Stimulated activated naive CD8-positive, alpha-beta T cell treated with anti-CD3 and anti-CD28 coated beads, Interleukin-15, amount 100 ng/mL, for 72 hours (primary cell): ENCODE results near the gene DPH1.

ENCODE experiments used
- ATAC-seq: fragments of 150-1000 bp; cut with Tn5 transposase; 2 replicates; pipeline ENCODE4 v1.10.0; 2021; ENCODE audit warnings: mild to moderate bottlenecking, moderate library complexity
- DNase-seq, 2 donors: peaks; one replicate each; pipeline ENCODE4 v3.0.0; 2021 to 2022
- H3K27ac Mint-ChIP-seq, 2 donors: one replicate each; pipeline ENCODE4 v1.8.0; 2022; ENCODE audit warnings: mild to moderate bottlenecking in 2 of 2, mixed read lengths in 2 of 2, moderate library complexity in 2 of 2
- H3K27me3 Mint-ChIP-seq: one replicate; pipeline ENCODE4 v1.8.0; 2022; ENCODE audit warnings: mixed read lengths
- H3K4me1 Mint-ChIP-seq: one replicate; pipeline ENCODE4 v1.8.0; 2022; ENCODE audit warnings: mild to moderate bottlenecking, mixed read lengths
- H3K4me3 Mint-ChIP-seq, 2 donors: one replicate each; pipeline ENCODE4 v1.8.0; 2022; ENCODE audit warnings: mild to moderate bottlenecking in 2 of 2, mixed read lengths in 2 of 2, moderate library complexity in 1 of 2
- H3K9me3 Mint-ChIP-seq, 2 donors: one replicate each; pipeline ENCODE4 v1.8.0; 2022; ENCODE audit warnings: mixed read lengths in 2 of 2

The DPH1 gene

GRCh38 chr17:2017274-2017941 is 12.5 kb upstream of the DPH1 start:
- Mint-ChIP-seq H3K9me3 (no peaks in the 10 kb centered on the region), H3K4me3 (no peak overlapping the region), H3K27ac (no peak overlapping the region), H3K4me1 (peaks cover 10% of the 10 kb centered on the region), H3K27me3 (peaks cover 24% of the 10 kb centered on the region)
- no peak for ATAC-seq
- DNase-seq = no peak

- ATAC-seq (no peak), DNase-seq (no peak)
- H3K9me3 Mint-ChIP-seq = no peaks in the 10 kb centered on the region
- peaks cover 24% of the 10 kb centered on the region for H3K27me3 Mint-ChIP-seq
- peaks cover 21% of the 10 kb centered on the region for H3K4me1 Mint-ChIP-seq
- no peak overlapping the region for H3K27ac Mint-ChIP-seq
- no peak overlapping the region for H3K4me3 Mint-ChIP-seq
Observed at GRCh38 chr17:2018716-2019510, 11.0 kb upstream of the DPH1 start.

GRCh38 chr17:2019723-2020122 is 10.2 kb upstream of the DPH1 start:
- no peaks in the 10 kb centered on the region for H3K9me3 Mint-ChIP-seq
- H3K27me3 Mint-ChIP-seq = peaks cover 16% of the 10 kb centered on the region
- DNase-seq (no peak), ATAC-seq (no peak)
- no peak overlapping the region for H3K27ac Mint-ChIP-seq
- H3K4me3 Mint-ChIP-seq = no peak overlapping the region
- H3K4me1 Mint-ChIP-seq = peaks cover 27% of the 10 kb centered on the region

GRCh38 chr17:2020721-2021120 is 9.2 kb upstream of the DPH1 start:
- ATAC-seq = no peak
- H3K4me1 Mint-ChIP-seq = peaks cover 33% of the 10 kb centered on the region
- peak overlapping the region in 1 of 2 donors; percentile 33 for H3K27ac Mint-ChIP-seq
- H3K27me3 Mint-ChIP-seq = peaks cover 15% of the 10 kb centered on the region
- DNase-seq = no peak
- H3K4me3 Mint-ChIP-seq = no peak overlapping the region
- H3K9me3 Mint-ChIP-seq = no peaks in the 10 kb centered on the region

- Mint-ChIP-seq H3K9me3 (no peaks in the 10 kb centered on the region), H3K27me3 (peaks cover 35% of the 10 kb centered on the region), H3K27ac (no peak overlapping the region), H3K4me1 (peaks cover 46% of the 10 kb centered on the region), H3K4me3 (peak overlapping the region; percentile 39 to 70)
- no peak for ATAC-seq
- no peak for DNase-seq
Observed at GRCh38 chr17:2022647-2023240, 7.2 kb upstream of the DPH1 start.

GRCh38 chr17:2023256-2023655 is 6.7 kb upstream of the DPH1 start:
- Mint-ChIP-seq H3K9me3 (no peaks in the 10 kb centered on the region), H3K4me3 (peak overlapping the region; percentile 53 to 70), H3K27me3 (peaks cover 35% of the 10 kb centered on the region), H3K27ac (no peak overlapping the region), H3K4me1 (peaks cover 50% of the 10 kb centered on the region)
- DNase-seq = no peak
- ATAC-seq = no peak

GRCh38 chr17:2023692-2024571 is 6.0 kb upstream of the DPH1 start:
- Mint-ChIP-seq H3K27ac (peak overlapping the region in 1 of 2 donors; percentile 62), H3K4me3 (peak overlapping the region; percentile 69 to 78), H3K9me3 (no peaks in the 10 kb centered on the region), H3K27me3 (peaks cover 40% of the 10 kb centered on the region), H3K4me1 (peaks cover 53% of the 10 kb centered on the region)
- ATAC-seq = peak; percentile 45
- no peak for DNase-seq

GRCh38 chr17:2024572-2025219 is 5.3 kb upstream of the DPH1 start:
- no peaks in the 10 kb centered on the region for H3K9me3 Mint-ChIP-seq
- H3K4me1 Mint-ChIP-seq = peaks cover 58% of the 10 kb centered on the region
- H3K27me3 Mint-ChIP-seq = peaks cover 43% of the 10 kb centered on the region
- ATAC-seq = peak; percentile 21
- no peak overlapping the region for H3K27ac Mint-ChIP-seq
- DNase-seq = peak in 1 of 2 donors; percentile 39
- H3K4me3 Mint-ChIP-seq = peak overlapping the region; percentile 69 to 78

GRCh38 chr17:2025220-2025621 is 4.7 kb upstream of the DPH1 start, which contains the start of gene RTN4RL1:
Gene RTN4RL1, minus strand, starts transcription at chr17:2025334. Its CDS starts 469 bp downstream, at chr17:2024865.
- DNase-seq (peak; percentile 49 to 58), ATAC-seq (peak; percentile 18)
- Mint-ChIP-seq H3K9me3 (no peaks in the 10 kb centered on the region), H3K27me3 (peaks cover 43% of the 10 kb centered on the region), H3K4me3 (peak within 1 kb of the TSS; percentile 79 to 82), H3K4me1 (peaks cover 60% of the 10 kb centered on the region), H3K27ac (peak within 1 kb of the TSS in 1 of 2 donors; percentile 62)

GRCh38 chr17:2025622-2026309 is 4.2 kb upstream of the DPH1 start:
- ATAC-seq (no peak), DNase-seq (no peak)
- H3K4me3 Mint-ChIP-seq = peak overlapping the region; percentile 79 to 82
- no peaks in the 10 kb centered on the region for H3K9me3 Mint-ChIP-seq
- peaks cover 61% of the 10 kb centered on the region for H3K4me1 Mint-ChIP-seq
- H3K27me3 Mint-ChIP-seq = peaks cover 43% of the 10 kb centered on the region
- no peak overlapping the region for H3K27ac Mint-ChIP-seq

GRCh38 chr17:2027528-2028233 is 2.3 kb upstream of the DPH1 start:
- Mint-ChIP-seq H3K9me3 (no peaks in the 10 kb centered on the region), H3K27me3 (peaks cover 43% of the 10 kb centered on the region), H3K27ac (no peak overlapping the region), H3K4me1 (peaks cover 71% of the 10 kb centered on the region), H3K4me3 (no peak overlapping the region)
- DNase-seq = no peak
- ATAC-seq = no peak

GRCh38 chr17:2028234-2028614 is 1.7 kb upstream of the DPH1 start:
- H3K27ac Mint-ChIP-seq = no peak overlapping the region
- no peak for DNase-seq
- ATAC-seq = no peak
- H3K9me3 Mint-ChIP-seq = no peaks in the 10 kb centered on the region
- H3K27me3 Mint-ChIP-seq = peaks cover 43% of the 10 kb centered on the region
- H3K4me3 Mint-ChIP-seq = no peak overlapping the region
- peaks cover 70% of the 10 kb centered on the region for H3K4me1 Mint-ChIP-seq

GRCh38 chr17:2028737-2029136 is 1.2 kb upstream of the DPH1 start:
- Mint-ChIP-seq H3K9me3 (no peaks in the 10 kb centered on the region), H3K4me1 (peaks cover 68% of the 10 kb centered on the region), H3K4me3 (peak overlapping the region; percentile 25 to 29), H3K27ac (no peak overlapping the region), H3K27me3 (peaks cover 43% of the 10 kb centered on the region)
- ATAC-seq = no peak
- DNase-seq = no peak

- peak in 1 of 2 donors; percentile 71 for DNase-seq
- peaks cover 34% of the 10 kb centered on the region for H3K27me3 Mint-ChIP-seq
- peak overlapping the region; percentile 91 to 96 for H3K27ac Mint-ChIP-seq
- peaks cover 55% of the 10 kb centered on the region for H3K4me1 Mint-ChIP-seq
- ATAC-seq = peak; percentile 25
- peak overlapping the region; percentile 93 to 94 for H3K4me3 Mint-ChIP-seq
- no peaks in the 10 kb centered on the region for H3K9me3 Mint-ChIP-seq
Observed at GRCh38 chr17:2030779-2031163, 818 bp downstream of the DPH1 start.
